IMR-90 (cell line): ENCODE measurements around the gene SNIP1. TPM values are rescaled to one million over a fixed set of nuclear protein-coding genes. Genes with fewer than 3 reads are reported as not detected.

Experiments
- ATAC-seq: fragments of 200-7000 bp; cut with Tn5 transposase; 2 replicates; pipeline ENCODE4 v1.9.1; 2020; ENCODE audit warnings: low read depth, mild to moderate bottlenecking, moderate library complexity
- BruUV-seq: library from RNA; stranded (reverse); fragments of 400-500 nt; replicated peaks from 2 replicates; lab custom pipeline; 2021; lab: Mats Ljungman, UMichigan
- CTCF ChIA-PET: fragments of 300-600 bp; formaldehyde crosslinking; extraction: SDS; loops from one replicate; lab custom pipeline; 2021; ENCODE audit warnings: antibody characterized with exemption; lab: Yijun Ruan, JAX
- POLR2A ChIA-PET: fragments of 300-600 bp; sonication (Branson Sonifier 250); formaldehyde crosslinking; loops from one replicate; lab custom pipeline; 2022; ENCODE audit warnings: antibody characterized with exemption; ENCODE audit not compliant: unreplicated experiment; lab: Charles Lee
- DNase-seq: peaks from one replicate; pipeline ENCODE4 v3.0.0; 2013
- H2AFZ ChIP-seq: replicated peaks from 2 replicates; pipeline ENCODE3; 2013; ENCODE audit warnings: low read length, mild to moderate bottlenecking; ENCODE audit not compliant: poor library complexity
- H2AK5ac ChIP-seq: 2 replicates; pipeline ENCODE4 v1.6.1; 2013; ENCODE audit warnings: low read depth, low read length, inconsistent platforms
- H2AK9ac ChIP-seq: replicated peaks from 2 replicates; pipeline ENCODE3; 2013; ENCODE audit warnings: mild to moderate bottlenecking, low read depth, low read length, moderate library complexity; ENCODE audit not compliant: poor library complexity
- H2BK120ac ChIP-seq: 2 replicates; pipeline ENCODE4 v1.6.1; 2013; ENCODE audit warnings: low read depth, low read length, inconsistent platforms
- H2BK15ac ChIP-seq: 3 replicates; pipeline ENCODE4 v1.6.1; 2013; ENCODE audit warnings: low read depth, low read length, inconsistent platforms
- H2BK20ac ChIP-seq: 2 replicates; pipeline ENCODE4 v1.6.1; 2013; ENCODE audit warnings: low read depth, mild to moderate bottlenecking, inconsistent platforms, low read length, moderate library complexity
- H2BK5ac ChIP-seq: 2 replicates; pipeline ENCODE4 v1.6.1; 2013; ENCODE audit warnings: mild to moderate bottlenecking, low read depth, low read length, inconsistent platforms; ENCODE audit not compliant: poor library complexity, severe bottlenecking
- H3K14ac ChIP-seq: replicated peaks from 2 replicates; pipeline ENCODE4 v1.6.1; 2013; ENCODE audit warnings: low read depth, low read length, inconsistent platforms
- H3K18ac ChIP-seq: 2 replicates; pipeline ENCODE4 v1.6.1; 2013; ENCODE audit warnings: low read depth, low read length, control low read depth
- H3K23ac ChIP-seq: 2 replicates; pipeline ENCODE4 v1.6.1; 2013; ENCODE audit warnings: low read depth, low read length, inconsistent platforms
- H3K27ac ChIP-seq: 2 replicates; pipeline ENCODE4 v1.5.1; 2013; ENCODE audit warnings: mild to moderate bottlenecking, control low read depth, low read length; ENCODE audit not compliant: insufficient read depth
- H3K27me3 ChIP-seq: 2 replicates; pipeline ENCODE4 v1.6.1; 2013; ENCODE audit warnings: low read length; ENCODE audit not compliant: control insufficient read depth, insufficient read depth
- H3K36me3 ChIP-seq: 2 replicates; pipeline ENCODE4 v1.6.1; 2013; ENCODE audit warnings: low read length, mixed read lengths; ENCODE audit not compliant: control insufficient read depth, insufficient read depth
- H3K4ac ChIP-seq: 2 replicates; pipeline ENCODE4 v1.6.1; 2013; ENCODE audit warnings: low read depth, low read length, inconsistent platforms
- H3K4me1 ChIP-seq: 2 replicates; pipeline ENCODE4 v1.6.1; 2013; ENCODE audit warnings: low read length, mixed read lengths; ENCODE audit not compliant: control insufficient read depth, insufficient read depth
- H3K4me2 ChIP-seq: 2 replicates; pipeline ENCODE4 v1.6.1; 2013; ENCODE audit warnings: low read depth, mild to moderate bottlenecking, control low read depth, low read length, moderate library complexity
- H3K4me3 ChIP-seq: 2 replicates; pipeline ENCODE4 v1.5.1; 2013; ENCODE audit warnings: low read depth, mild to moderate bottlenecking, control low read depth, low read length, moderate library complexity; ENCODE audit not compliant: insufficient read depth
- H3K56ac ChIP-seq: 2 replicates; pipeline ENCODE4 v1.6.1; 2013; ENCODE audit warnings: low read length, inconsistent platforms; ENCODE audit not compliant: insufficient read depth; ENCODE audit errors: extremely low read depth
- H3K79me1 ChIP-seq, 2 experiments: 2 replicates each; pipeline ENCODE4 v1.6.1; 2013; ENCODE audit warnings: low read length in 2 of 2, inconsistent platforms in 1 of 2, low read depth in 1 of 2
- H3K9ac ChIP-seq: 2 replicates; pipeline ENCODE4 v1.6.1; 2013; ENCODE audit warnings: low read depth, low read length, control low read depth
- H3K9me1 ChIP-seq: 2 replicates; pipeline ENCODE4 v1.6.1; 2013; ENCODE audit warnings: low read length, inconsistent platforms; ENCODE audit not compliant: insufficient read depth
- H3K9me3 ChIP-seq: 2 replicates; pipeline ENCODE4 v1.6.1; 2013; ENCODE audit warnings: low read length; ENCODE audit not compliant: control insufficient read depth, insufficient read depth
- H4K20me1 ChIP-seq: 2 replicates; pipeline ENCODE4 v1.6.1; 2013; ENCODE audit warnings: low read length, inconsistent platforms; ENCODE audit not compliant: insufficient read depth
- H4K5ac ChIP-seq: 2 replicates; pipeline ENCODE4 v1.6.1; 2013; ENCODE audit warnings: mild to moderate bottlenecking, low read depth, low read length, control low read depth
- H4K8ac ChIP-seq, 2 experiments: 2 replicates each; pipeline ENCODE4 v1.6.1; 2013; ENCODE audit warnings: low read depth in 2 of 2, low read length in 2 of 2, control low read depth in 1 of 2, inconsistent platforms in 1 of 2
- H4K91ac ChIP-seq: 2 replicates; pipeline ENCODE4 v1.6.1; 2013; ENCODE audit warnings: low read depth, low read length, inconsistent platforms; ENCODE audit not compliant: insufficient read depth
- POLR2A ChIP-seq: IDR thresholded peaks from 2 replicates; pipeline ENCODE4 v1.6.1; 2012; ENCODE audit warnings: mild to moderate bottlenecking, low read depth, low read length
- RCOR1 ChIP-seq: IDR thresholded peaks from 2 replicates; pipeline ENCODE4 v1.6.1; 2012; ENCODE audit warnings: mild to moderate bottlenecking, low read length, improper control_type of control experiment; ENCODE audit not compliant: insufficient replicate concordance
- WGBS, 2 experiments: methylation state at CpG; one replicate each; pipeline versions ENCODE4 v1.1.5 to v1.1.7; 2013; ENCODE audit warnings: missing lambda C conversion rate in 2 of 2; ENCODE audit not compliant: insufficient read length in 1 of 2; ENCODE audit errors: extremely low coverage in 2 of 2; 5-methylcytosine and 5-hydroxymethylcytosine counted together
- dilution Hi-C: fragments of 300-500 bp; cut with HindIII; formaldehyde crosslinking; loops from one replicate; pipeline ENCODE4 v1.14.3; 2018; ENCODE audit warnings: low sequenced_read_pairs; ENCODE audit not compliant: unreplicated experiment
- in situ Hi-C: fragments of 300-500 bp; cut with MboI; formaldehyde crosslinking; loops from 3 replicates; pipeline ENCODE4 v1.14.3; 2019; ENCODE audit warnings: low sequenced_read_pairs, inconsistent platforms, mixed read lengths
- intact Hi-C: fragments of 100-400 bp; cut with micrococcal nuclease; formaldehyde crosslinking; loops from 2 replicates; pipeline ENCODE4 v1.10.0; 2022
- polyA plus RNA-seq, 3 experiments: library from polyadenylated mRNA; depleted of rRNA; stranded (reverse); fragments of >200 nt; gene quantifications; 2 replicates each; pipeline ENCODE4 v1.2.3, GENCODE V29; 2012; ENCODE audit warnings: low replicate concordance in 1 of 3
- total RNA-seq: library from RNA; depleted of rRNA; stranded (reverse); fragments of >200 nt; gene quantifications from 2 replicates; pipeline ENCODE4 v1.2.3, GENCODE V29; 2012

Gene SNIP1
- total and polyA plus RNA-seq, 2 of the 4 experiments (the other 2 are of a cell fraction), result 6.8 to 11.3 TPM

DNA sequence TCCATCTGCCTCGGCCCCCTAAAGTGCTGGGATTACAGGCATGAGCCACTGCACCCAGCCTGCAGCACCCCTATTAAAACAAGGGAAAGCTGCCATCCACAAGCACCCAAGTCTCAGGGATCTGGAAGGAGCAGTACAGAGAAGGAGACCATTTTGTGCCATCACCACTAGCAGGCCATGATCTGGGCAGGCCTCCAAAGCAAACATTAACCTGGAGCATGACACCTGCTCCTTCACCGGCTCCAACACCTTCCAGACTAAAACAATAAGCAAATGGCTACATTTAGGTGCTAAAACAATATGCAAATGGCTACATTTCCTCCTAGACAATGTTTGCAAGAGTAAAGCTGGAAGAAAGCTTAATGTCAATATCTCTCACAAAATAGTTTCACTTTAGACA lies 56.3 kb downstream of the SNIP1 start:
- Histone ChIP-seq H3K4ac (no peak overlapping the region), H3K36me3 (peaks cover 33% of the 10 kb centered on the region), H3K4me3 (no peak overlapping the region), H4K5ac (no peak overlapping the region), H3K9me1 (no peaks in the 10 kb centered on the region), H3K4me1 (no peaks in the 10 kb centered on the region), H2AFZ (no peak overlapping the region), H3K18ac (no peak overlapping the region), H3K23ac (no peak overlapping the region), H4K91ac (no peak overlapping the region), H2BK20ac (no peak overlapping the region), H3K56ac (no peak overlapping the region), H2BK15ac (no peak overlapping the region), H3K79me1 (peaks cover 18 to 29% of the 10 kb centered on the region in 2 experiments; a peak in 3 of 4 replicates), H3K14ac (no peak overlapping the region), H2AK5ac (no peak overlapping the region), H2BK120ac (no peak overlapping the region), H3K4me2 (no peak overlapping the region), H3K27me3 (no peaks in the 10 kb centered on the region), H3K27ac (no peak overlapping the region), H3K9me3 (no peaks in the 10 kb centered on the region), H3K9ac (no peak overlapping the region), H2AK9ac (no peak overlapping the region), H4K8ac (no peak overlapping the region), H2BK5ac (no peak overlapping the region), H4K20me1 (0 out of 2 replicates have a peak, but pooled peaks cover 4% of the 10 kb centered on the region)
- dilution Hi-C loops (no loop called here), in situ Hi-C loops (no loop called here), intact Hi-C loops (no loop called here)
- ChIA-PET POLR2A (no interaction called here), CTCF (interaction anchor here (1.0 kb wide), 1 partner anchor 78 kb away, joined by 3 read pairs; no protein-coding TSS in a partner anchor)
- 80% methylated on average over 1 of the region's 2 CpGs; no CpG with 5 or more reads in 1 of the 2 experiments for WGBS, 2 experiments
- ATAC-seq (no peak), DNase-seq (no peak)
- BruUV-seq, result no TSS peak
- TF ChIP-seq RCOR1, result no peak
- TF ChIP-seq POLR2A, result no peak
